ENCODE measurements around the gene PRR35.

Gene PRR35

GRCh38 chr16:565419-566330 is 5.5 kb downstream of the PRR35 start:
- DNase-seq = no peak

- peak; percentile 41 for DNase-seq
Observed at GRCh38 chr16:566475-567372, 6.5 kb downstream of the PRR35 start, which contains the start of gene NHLRC4. Gene NHLRC4 (plus strand): TSS chr16:567005. CDS start chr16:568048, 1,043 bp downstream.

DNA sequence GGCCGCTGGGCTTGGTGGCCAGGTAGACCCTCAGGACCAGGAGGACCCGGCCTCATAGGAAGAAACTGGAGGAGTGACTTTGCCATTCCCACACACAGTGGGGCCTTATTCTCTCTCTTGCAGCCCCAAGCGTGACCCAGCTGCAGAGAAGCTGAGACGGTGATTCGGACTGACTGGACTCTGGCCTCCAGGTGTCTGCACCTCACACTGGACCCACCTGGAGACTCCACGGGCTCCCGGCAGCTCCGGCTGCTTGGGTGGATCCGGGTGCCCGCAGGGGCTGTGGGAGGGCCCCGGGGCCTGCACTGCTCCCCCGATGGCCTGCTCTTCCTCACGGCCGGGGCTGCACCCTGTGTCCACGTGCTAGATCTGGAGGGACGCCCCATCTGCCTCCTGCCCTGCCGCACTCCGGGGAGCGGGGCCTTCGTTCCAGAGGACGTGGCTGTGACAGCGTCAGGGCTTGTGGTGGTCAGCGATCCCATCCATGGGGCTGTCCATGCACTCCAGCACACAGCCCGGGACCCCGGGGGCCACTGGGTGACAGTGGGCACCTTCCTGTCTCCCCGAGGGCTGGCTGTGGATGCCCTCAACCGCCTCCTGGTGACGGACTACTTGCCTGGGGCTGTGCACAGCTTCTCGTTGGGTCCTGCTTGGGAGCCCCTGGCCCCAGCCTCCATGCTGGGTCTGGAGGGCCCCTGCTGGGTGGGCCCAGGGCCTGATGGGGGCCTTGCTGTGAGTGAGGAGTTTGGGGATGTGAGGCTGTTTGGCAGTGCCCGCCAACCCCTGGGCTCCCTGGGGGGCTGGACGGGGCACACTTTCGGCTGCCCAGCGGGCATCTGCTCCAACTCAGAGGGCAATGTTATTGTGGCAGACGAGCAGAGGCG is 7.4 kb downstream of the PRR35 start:
- no peak for DNase-seq

GRCh38 chr16:568401-569258 is 8.4 kb downstream of the PRR35 start:
- DNase-seq = no peak

DNA sequence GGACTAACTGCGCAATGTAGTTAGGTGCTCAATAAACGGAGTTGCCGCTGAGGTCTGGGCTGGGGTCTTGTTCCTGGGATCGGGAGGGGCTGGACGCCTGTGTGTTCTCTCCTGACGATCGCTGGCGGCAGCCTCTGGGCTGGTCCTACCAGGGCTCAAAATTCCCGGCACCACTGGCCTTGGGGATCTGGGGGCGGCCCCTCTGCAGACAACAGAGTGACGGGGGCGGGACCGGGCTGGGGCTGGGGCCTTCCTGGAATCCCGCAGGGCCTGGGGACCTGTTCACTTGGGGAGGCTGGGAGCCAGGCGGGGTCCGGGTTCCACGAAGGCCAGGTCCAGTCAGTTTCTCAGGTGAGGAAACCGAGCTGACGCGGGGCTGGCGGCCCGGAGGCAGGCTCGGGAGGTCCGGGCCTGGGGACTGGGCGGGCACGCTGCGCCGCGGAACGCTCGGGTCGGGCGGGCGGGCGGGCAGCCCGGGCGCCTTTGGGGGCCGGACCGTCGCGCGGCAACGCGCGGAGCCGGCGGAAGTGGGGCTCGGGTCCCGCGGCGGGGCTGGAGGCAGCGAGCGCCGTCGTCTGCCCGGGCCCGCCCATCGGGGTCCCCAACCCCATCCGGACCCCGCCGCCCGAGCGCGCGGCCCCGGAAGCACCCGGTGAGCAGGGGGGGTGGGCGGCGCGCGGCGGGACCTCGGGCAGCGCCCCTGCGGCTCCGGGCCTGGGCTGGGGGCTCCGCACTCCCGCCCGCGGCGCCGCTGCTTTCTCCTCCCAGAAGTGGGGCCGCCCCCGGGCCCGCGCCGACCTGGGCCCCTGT is 9.5 kb downstream of the PRR35 start, which contains the start of gene PIGQ:
TSS of gene PIGQ (plus strand) at position 524 of the 810 bp plus-strand sequence. CDS start 4,107 bp downstream, outside the sequence.
- peak; percentile 66 for DNase-seq

- no peak for DNase-seq
Observed at GRCh38 chr16:572865-573650, 12.9 kb downstream of the PRR35 start.

DNA sequence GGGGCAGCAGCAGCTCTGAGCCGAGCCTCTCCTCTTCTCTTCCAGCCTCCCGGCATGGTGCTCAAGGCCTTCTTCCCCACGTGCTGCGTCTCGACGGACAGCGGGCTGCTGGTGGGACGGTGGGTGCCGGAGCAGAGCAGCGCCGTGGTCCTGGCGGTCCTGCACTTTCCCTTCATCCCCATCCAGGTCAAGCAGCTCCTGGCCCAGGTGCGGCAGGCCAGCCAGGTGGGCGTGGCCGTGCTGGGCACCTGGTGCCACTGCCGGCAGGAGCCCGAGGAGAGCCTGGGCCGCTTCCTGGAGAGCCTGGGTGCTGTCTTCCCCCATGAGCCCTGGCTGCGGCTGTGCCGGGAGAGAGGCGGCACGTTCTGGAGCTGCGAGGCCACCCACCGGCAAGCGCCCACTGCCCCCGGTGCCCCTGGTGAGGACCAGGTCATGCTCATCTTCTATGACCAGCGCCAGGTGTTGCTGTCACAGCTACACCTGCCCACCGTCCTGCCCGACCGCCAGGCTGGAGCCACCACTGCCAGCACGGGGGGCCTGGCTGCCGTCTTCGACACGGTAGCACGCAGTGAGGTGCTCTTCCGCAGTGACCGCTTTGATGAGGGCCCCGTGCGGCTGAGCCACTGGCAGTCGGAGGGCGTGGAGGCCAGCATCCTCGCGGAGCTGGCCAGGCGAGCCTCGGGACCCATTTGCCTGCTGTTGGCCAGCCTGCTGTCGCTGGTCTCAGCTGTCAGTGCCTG is 14.0 kb downstream of the PRR35 start:
- DNase-seq = no peak

DNA sequence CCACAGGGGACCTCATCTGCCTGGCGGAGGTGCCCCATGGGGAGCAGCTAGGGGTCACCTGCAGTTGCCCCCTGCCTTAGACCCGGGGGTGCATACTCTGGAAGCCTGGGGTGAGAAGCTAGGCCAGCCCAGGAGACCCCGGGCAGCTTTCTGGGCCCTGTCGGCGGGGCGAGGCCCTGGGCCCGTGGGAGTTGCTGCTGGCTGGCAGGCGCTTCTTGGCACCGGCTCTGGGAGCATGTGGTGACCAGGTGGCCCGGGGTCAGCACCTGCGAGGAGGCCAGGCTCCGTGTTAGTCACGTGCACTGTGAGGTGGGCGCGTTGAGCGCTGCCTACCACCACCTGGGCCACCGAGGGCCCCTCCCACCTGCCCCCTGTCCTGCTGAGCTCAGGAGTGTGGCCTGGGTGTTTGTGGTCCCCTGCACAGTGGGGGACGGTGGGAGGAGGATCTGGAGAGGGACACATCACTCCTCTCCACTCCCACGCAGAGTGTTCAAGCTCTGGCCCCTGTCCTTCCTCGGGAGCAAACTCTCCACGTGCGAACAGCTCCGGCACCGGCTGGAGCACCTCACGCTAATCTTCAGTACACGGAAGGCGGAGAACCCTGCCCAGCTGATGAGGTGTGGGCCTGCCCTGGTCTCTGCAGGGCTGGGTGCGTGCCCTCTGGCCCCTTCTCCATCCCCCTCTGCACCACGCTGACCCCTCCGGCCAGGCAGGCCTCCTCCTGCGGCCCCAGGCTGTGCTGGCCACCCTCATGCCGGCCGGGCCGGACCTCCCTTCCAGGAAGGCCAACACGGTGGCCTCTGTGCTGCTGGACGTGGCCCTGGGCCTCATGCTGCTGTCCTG is 15.4 kb downstream of the PRR35 start:
- no peak for DNase-seq

DNA sequence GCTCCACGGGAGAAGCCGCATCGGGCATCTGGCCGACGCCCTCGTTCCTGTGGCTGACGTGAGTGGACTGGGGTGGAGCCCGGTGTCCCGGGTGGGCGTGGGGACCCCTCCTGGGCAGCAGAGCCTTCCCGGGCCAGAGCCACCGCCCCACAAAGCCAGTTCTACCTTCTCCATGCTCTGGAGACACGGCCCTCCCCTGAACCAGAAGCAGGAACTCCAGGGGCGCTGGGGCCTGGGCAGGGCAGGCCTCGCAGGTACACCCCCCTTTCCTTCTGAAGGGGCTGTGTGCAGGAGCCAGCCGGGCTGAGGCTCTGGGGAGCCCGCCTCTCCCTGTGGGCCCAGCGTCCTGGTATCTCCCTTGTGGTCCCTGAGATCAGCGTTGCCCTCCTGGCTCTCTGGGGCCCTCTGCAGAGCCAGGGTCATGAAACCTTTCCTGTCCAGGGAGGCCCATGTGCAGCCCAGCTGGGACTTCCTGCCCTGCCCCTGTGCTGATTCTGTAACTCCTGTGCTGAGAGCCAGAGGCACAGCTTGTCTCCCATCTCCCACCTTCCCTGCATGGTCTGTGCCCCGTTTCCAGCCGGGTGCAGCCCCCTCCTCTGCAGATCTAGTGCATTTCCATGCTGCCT is 16.1 kb downstream of the PRR35 start:
- no peak for DNase-seq

DNA sequence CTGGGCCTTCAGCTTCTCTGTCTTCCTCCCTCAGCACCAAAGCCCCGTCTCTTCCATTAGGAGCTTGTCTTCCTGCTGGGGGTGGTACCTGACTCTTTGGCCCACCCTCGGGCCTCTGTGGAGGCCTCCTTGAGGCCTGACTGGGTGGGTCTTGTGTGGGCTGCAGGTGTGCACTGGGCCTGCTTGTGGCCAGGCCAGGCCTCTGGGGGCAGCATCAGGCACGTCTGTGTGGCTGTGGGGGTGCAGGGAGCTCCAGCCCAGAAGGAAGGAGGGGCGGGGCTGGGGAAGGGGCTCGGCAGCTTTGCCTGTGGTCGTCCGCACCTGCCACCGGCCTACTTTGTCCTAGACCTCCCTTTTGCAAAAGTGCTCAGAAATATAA is 16.6 kb downstream of the PRR35 start:
- no peak for DNase-seq

DNA sequence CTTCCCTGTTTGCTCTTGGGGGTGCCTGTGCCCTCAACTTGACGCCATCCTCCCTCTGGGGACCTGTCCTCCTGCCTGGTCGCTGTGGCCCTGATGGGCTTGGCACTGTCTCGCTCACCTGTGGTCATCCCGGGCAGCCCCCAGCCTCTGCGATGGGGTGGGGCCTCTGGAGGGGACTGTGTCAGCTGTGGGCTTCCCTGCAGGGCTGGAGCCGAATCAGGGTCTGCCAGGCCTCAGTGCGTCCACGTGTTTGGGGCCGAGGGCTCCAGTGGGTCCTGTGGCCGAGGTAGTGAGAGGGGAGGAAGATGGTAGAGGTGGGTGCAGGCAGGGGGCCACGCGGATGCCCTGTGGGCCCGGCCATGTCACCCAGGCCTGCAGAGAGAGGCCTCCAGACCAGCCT is 17.6 kb downstream of the PRR35 start:
- no peak for DNase-seq

DNA sequence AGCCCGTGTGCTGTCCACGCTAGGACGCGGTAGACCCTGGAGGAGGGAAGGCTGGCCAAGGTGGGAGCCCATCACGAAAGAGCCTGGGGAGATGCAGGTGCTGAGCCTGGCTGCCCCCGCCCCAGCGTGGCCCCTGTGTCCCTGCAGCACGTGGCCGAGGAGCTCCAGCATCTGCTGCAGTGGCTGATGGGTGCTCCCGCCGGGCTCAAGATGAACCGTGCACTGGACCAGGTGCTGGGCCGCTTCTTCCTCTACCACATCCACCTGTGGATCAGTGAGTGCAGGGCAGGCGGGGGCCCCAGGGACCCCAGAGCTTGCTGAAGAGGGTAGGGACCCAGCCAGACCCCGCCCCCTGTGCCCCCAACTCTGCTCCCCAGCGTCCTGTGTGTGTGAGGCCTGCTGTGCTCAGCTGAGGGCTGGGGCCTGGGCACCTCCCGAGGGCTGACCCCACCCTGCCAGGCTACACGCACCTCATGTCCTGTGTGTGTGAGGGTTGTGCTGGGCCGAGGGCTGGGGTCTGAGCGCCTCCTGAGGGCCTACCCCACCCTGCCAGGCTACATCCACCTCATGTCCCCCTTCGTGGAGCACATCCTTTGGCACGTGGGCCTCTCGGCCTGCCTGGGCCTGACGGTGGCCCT is 18.2 kb downstream of the PRR35 start:
- DNase-seq = no peak

GRCh38 chr16:578870-579405 is 18.7 kb downstream of the PRR35 start:
- DNase-seq = peak; percentile 68

GRCh38 chr16:580141-580945 is 20.1 kb downstream of the PRR35 start:
- DNase-seq = no peak

DNA sequence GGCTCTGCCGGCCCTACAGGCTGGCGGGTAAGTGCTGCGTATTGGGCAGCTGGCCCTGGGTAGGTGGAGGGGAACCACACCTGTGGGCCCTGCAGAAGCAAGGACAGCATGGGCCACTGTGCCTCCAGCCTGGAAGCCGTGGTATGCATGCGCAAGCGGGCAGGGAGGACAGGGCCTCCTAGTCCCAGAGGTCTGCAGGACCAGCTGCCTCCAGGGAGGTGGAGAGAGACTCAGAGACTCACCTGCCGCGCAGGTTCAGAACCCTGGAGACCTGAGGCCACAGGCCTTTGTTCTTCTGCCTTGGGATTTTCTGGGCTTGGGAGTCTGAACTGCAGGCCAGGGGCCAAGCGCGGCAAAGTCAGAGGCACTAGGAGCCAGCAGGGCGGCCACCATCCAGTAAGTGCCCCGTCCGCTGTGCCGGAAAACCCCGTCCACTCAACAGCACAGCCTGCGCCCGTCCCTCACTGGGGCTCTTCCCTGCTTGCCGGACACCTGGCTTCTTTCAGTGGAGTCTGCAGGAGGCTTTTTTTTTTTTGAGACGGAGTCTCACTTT is 20.8 kb downstream of the PRR35 start:
- no peak for DNase-seq

GRCh38 chr16:582218-582613 is 22.0 kb downstream of the PRR35 start:
- no peak for DNase-seq
